HG02678 (cell line): ENCODE results near the gene DCUN1D2.
"Not testable (repeated sequence)": the region's sequence is repeated elsewhere in the genome, so short reads cannot be mapped to it uniquely, and the experiment has no call there.

Experiments used
- ATAC-seq: cut with Tn5 transposase; IDR thresholded peaks from one replicate; pipeline ENCODE4 v1.9.1; 2021; ENCODE audit warnings: mild to moderate bottlenecking, moderate library complexity; ENCODE audit not compliant: unreplicated experiment

DCUN1D2 gene

DNA sequence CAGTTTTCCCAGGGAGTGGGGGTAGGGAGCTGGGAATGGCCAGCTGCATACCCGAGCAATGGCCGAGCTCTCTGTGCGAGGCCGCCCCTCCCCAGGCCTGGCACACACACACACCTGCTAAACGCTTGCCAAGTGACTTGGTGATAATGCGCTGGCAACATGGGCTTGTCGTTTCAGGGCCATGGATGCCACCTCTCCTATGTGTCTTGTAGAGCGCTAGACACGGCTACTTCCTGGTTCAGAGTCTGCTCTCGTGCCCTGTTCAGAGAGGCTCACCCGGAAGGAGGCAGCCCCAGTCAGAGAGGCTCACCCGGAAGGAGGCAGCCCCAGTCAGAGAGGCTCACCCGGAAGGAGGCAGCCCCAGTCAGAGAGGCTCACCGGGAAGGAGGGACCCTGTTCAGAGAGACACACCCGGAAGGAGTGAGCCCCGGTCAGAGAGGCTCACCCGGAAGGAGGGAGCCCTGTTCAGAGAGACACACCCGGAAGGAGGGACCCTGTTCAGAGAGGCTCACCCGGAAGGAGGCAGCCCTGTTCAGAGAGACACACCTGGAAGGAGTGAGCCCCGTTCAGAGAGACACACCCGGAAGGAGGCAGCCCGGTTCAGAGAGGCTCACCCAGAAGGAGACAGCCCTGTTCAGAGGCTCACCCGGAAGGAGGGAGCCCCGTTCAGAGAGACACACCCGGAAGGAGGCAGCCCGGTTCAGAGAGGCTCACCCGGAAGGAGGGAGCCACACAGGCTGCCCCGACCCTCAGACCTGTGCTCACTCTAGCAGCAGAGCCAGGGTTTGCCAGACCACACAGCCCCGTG, 41.4 kb downstream of the DCUN1D2 start:
- no peak for ATAC-seq

DNA sequence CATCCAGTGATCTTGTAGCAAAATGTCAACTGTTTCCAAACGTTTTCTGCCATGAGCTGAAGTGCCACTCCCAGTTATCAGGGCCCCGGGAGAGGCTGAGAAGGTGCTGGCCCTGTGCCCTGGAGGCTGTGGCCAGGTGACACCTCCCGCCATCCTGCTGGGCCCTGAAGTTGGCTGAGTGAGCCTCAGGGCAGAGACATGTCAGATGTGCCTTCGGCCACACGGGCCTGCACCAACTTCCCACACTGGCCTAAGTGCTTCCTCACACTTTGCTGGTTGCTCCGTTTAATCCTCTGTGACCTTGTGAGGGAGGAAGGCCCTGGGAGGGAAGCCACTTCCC, 42.0 kb downstream of the DCUN1D2 start:
- no peak for ATAC-seq

DNA sequence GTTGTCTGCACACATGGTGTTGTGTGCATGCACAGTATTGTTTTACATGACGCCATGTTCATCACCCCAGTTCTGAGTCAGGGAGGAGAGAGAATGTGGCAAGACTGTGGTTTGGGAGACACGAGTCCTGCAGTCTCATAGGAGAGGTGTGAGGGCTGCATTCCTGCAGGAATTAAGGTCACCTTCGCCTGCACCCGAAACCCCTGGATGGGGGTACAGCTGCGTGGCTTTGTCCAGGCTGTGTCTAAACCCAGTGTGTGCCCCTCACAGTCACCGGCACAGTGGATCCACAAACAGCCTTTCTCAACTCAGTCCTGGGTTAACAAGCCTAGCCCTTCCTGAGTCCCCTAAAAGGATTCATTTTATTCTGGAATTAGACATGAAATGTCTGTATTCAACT, 42.9 kb downstream of the DCUN1D2 start:
- ATAC-seq, result no peak

DNA sequence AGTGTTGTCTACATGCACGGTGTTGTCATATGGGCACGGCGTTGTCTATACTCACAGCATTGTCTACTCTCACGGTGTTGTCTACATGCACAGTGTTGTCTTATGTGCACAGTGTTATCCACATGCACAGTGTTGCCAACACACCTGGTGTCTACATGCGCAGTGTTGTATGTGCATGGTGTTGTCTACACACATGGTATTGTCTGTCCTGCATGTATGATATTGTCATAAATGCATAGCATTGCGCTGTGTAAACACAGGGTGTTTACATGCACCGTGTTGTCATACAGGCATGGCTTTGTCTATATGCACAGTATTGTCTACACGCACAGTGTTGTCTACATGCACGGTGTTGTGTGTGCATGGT, 44.0 kb downstream of the DCUN1D2 start:
- no peak for ATAC-seq

DNA sequence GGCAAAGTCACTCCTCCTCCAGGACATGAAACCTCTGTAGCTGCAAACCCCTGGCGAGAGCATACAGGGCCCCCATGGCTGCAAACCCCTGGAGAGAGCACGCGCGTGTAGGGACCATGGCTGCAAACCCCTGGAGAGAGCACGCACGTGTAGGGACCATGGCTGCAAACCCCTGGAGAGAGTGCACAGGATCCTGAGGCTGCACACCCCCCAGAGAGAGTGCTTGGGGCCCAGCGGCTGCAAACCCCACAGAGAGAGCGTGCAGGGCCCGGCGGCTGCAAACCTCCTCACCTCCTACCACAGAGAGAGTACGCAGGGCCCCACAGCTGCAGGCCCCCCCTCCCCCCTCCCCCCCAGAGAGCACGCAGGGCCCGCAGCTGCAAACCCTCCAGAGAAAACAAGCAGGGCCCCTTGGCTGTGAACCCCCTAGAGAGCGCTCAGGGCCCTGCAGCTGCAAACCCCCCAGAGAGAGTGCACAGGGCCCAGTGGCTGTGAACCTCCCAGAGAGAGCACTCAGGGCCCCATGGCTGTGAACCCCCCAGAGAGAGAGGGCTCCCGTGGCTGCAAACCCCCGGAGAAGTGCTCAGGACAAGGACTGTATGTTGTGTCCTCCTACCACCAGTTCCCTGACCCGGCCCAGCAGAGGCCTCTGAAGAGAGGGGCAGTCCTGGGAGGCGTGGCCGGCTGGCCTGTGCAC, 44.6 kb downstream of the DCUN1D2 start:
- peak; percentile 88 for ATAC-seq

DNA sequence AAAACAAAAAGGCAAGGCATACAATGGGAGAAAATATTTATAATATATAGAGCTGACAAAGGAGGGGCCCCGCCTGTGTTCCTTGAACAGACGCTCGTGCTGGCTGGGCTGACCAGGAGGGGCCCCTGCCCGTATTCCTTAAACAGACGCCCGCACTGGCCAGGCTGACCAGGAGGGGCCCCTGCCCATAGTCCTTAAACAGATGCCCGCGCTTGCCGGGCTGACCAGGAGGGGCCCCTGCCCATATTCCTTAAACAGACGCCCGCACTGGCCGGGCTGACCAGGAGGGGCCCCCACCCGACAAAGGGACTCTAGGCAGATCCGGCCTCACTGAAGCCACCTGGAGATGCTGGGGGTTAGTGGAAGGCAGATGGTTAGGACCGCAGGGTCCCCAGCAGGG, 46.5 kb downstream of the DCUN1D2 start:
- no peak for ATAC-seq

DNA sequence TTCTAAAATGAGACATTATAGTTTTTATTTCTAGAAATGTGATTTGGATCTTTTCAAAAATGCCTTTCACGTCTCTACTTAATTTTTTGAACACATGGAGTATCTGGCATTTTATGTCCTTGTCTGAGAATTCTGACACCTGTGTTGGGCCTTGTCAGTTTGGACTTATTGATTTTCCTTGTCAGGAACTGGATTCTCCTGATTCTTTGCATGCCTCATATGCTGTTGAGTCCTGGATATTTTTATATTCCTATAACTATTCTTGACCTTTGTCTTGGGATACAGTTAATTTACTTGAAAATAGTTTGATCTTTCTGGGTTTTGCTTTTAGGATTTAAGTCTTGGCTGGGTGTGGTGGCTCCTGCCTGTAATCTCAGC, 47.5 kb downstream of the DCUN1D2 start:
- ATAC-seq, result no peak

DNA sequence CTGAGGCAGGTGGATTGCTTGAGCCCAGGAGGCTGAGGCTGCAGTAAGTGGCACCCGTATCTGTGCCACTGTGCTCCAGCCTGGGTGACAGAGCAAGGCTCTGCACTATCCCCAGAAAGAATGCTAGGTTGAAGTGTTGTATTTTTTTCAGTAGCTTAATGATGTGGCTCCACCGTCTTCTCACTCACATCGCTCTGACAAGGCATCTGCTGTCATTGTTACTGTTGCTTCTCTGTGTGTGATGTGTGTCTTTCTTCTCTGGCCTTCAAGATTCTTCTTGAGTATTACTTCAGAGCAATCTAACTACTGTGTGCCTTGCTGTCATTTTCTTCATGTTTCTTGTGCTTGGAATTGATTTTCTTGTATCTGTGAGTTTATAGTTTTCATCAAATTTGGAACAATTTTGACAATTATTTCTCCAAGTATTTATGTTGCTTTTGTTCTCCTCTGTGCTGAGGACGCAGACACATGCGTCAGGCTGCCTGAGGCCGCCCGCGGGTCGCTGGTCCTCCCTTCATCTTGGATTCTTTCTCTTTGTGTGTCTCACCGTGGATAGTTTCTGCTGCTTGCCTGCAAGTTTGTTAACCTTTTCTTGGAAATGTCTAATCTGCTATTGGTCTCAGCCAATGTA, 48.0 kb downstream of the DCUN1D2 start:
- ATAC-seq, result no peak

DNA sequence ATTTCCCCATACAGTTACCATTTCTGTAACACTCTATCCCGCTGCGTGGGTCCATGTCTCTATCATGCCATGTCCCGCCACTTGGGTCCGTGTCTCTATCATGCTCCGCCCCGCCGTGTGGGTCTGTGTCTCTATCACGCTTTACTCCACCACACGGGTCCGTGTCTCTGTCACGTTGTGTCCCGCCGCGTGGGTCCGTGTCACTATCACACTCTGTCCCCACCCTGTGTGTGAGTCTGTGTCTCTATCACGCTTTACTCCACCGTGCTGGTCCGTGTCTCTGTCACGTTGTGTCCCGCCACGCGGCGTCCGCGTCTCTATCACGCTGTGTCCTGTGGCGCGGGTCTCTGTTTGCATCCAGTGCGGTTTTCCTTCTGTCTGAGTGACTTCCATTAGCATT, 48.9 kb downstream of the DCUN1D2 start:
- ATAC-seq, result no peak

DNA sequence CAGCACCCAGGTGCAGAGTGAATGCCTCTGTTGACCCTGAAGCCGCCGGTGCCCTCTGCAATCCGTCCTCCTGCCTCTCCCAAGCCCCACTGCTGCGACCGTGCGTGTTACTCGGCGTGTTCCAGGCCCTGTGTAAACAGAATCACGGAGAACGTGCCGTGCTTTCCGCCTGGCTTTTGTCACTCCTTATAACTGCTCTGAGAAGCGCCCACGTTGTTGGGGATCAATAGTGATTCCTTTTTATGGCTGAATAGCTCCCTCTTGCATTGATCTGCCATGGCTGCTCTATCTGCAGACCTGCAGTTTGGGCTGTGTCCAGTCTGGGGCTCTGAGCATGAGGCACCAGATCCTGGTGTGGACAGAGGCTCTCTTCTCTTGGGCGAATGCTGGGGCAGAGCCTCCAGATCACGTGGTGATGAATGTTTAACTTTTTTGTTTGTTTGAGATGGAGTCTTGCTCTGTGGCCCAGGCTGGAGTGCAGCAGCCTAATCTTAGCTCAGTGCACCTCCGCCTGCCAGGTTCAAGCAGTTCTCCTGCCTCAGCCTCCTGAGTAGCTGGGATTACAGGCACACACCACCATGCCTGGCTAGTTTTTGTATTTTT, 53.0 kb downstream of the DCUN1D2 start:
- ATAC-seq, result no peak

DNA sequence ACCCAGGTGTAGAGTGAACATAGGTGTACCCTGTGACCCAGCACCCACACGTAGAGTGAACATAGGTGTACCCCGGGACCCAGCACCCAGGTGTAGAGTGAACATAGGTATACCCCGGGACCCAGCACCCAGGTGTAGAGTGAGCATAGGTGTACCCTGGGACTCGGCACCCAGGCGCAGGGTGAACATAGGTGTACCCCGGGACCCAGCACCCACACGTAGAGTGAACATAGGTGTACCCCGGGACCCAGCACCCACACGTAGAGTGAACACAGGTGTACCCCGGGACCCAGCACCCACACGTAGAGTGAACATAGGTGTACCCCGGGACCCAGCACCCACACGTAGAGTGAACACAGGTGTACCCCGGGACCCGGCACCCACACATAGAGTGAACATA, 53.6 kb downstream of the DCUN1D2 start:
- ATAC-seq, result not testable (repeated sequence)

DNA sequence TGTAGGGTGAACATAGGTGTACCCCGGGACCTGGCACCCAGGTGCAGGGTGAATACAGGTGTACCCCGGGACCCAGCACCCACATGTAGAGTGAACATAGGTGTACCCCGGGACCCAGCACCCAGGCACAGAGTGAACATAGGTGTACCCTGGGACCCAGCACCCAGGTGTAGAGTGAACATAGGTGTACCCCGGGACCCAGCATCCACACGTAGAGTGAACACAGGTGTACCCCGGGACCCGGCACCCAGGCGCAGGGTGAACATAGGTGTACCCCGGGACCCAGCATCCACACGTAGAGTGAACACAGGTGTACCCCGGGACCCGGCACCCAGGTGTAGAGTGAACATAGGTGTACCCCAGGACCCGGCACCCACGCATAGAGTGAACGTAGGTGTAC, 54.6 kb downstream of the DCUN1D2 start:
- not testable (repeated sequence) for ATAC-seq

DNA sequence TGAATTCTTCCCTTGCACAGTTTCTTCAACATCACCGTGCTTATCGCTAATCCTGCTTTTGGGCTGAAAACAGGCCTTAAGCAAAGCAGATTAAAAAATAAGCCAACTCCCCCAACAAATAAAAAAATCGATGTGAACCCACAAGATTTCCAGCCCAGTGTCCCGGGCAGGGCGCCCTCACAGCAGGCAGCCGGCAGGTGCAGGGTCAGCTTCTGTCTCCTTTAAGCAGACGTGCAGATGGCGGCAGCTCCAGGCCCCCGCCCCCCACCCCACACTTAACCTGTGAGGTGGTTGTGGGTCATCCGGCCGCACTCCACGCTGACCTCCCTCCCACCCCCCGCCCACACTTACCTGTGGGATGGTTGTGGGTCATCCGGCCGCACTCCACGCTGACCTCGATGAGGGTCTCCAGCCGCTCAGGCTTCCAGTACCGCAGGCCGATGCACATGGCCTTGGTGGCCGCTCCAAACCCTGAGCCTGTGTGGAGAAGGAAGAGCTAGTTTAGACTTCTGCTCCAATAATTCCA, 57.1 kb downstream of the DCUN1D2 start:
- ATAC-seq, result no peak

DNA sequence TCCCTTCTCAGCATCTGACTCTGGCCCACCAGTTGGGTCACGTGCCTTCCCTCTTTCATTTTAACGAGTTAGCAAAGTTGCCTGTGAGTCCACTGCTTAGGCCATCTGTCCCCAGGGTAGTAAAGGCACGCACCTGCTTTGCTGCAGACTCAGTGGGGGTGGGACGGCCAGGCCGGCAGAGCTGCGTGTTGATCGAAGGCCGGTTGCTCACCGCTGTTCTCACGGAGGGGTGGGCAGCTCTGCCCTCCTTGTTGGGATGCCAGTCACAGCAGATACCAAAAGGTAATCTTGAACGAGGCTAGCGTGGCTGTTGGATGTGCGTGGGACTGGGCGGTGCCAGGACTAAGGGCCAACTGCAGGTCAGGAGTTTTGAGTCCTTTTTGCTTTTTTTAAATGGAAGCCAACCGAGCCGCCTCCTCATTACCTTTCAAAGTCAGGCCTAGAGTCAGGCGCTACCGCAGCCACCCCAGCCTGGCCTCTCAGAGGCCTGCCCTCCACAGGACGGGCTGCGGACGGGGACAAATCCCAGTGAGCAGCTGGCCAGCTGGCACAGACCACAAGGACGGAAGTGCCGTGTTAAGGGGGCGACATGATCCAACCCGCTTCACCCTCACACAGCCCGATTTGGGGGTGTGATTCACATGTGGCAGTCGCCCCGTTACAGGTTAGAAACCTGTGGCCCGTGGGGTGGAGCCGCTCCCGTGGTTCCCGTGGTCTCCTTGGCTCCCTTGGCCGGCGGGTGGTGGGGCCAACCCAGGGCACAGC, 57.8 kb downstream of the DCUN1D2 start:
- no peak for ATAC-seq

DNA sequence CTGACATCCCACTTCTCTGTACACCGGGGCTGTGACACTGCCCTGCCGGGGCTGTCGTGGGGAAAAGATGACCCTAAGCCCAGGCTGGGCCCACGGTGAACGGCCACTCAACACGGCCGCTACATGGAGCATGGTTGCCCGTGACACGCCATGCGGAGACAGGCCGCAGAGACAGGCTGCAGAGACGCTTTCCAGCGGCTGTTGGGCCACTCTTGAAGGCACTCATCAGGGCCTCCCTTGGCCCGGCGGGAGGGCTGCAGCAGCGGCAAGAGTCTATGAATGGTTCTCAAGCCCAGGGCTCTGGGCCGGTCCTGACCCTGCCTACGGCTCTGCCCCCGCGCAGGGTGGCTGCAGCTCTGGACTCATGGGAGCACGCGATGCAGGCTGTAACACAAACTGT, 59.3 kb downstream of the DCUN1D2 start:
- ATAC-seq, result no peak

DNA sequence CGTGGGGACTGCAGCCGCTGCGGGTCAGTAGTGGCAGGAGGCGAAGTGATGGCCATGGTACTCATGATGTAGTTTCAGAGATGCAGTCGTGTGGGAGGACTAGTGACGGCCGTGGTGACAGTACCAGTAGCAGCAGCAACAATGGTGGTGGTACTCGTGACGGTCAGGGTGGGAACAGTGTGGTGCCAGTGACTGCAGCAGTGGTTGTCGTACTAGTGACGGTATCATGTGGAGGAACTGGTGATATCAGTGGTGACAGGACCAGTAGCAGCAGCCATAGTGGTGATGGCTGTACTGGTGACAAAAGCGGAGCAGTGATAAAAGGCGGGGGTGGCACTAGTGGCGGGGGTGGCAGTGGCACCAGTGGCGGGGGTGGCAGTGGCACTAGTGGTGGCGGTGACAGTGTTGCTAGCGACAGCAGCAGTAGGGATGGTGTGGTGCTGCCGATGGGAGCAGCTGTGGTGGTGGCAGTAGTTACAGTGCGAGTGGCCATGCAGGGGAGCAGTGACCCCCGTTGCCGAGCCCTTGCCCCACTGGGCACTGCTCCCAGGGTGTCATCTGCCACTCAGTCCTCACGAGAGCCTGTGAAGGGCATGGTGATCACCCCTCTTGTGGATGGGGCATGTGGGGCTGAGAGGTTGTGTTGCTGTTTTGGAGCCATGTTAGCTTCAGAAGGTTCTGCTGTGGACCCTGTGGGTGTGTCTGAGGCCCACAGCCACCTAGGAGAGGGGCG, 60.0 kb downstream of the DCUN1D2 start:
- ATAC-seq, result no peak

DNA sequence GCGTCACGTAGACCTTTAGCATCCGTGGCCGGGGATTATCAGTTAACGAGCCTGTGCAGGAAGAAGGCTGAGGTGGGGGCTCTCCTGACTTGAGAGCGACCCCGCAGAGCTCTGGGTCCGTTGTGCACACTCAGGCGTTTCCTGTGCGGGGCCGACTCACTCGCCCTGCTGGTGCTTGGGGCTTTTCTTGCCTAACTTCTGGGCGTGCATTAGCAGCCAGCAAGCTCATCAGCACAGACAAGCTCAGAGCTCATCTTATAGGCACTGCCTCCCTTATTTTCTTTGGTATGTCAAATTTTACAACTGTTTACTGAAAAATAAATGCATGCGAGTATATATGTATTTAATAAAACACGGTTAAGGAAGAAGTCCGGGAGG, 60.9 kb downstream of the DCUN1D2 start:
- no peak for ATAC-seq

DNA sequence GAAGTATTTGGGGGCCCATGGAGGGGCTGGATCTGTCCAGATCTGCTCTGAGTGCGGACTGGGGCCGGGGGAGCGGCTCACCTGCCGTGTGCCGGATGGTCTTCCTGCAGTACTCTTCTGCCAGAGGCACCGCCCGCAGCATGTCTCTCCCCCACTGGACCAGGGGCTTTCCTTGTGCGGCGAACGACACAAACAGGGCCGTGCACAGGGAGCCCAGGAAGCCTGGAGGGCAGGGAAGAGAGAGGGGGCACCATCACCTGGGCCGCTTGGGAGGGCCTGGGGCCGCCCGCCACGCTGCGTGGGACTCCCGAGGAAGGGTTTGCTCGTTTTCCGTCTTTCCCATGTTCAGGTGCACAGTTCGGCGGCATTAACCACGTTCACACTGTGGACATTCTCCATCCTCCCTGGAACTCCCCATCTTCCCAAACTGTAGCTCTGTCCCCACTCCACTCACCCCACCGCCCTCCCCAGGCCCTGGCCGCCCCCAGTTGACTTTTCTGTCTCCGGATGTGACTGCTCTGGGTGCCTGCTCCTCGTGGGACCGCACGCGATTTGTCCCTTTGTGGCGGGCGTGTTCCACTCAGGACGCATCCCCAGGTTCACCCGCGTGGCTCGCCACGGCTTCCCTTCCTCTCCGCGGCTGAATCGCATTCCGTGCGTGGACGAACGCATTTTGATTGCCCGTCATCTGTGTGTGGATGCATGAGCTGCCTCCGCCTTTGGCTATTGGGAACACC, 61.5 kb downstream of the DCUN1D2 start:
- no peak for ATAC-seq

DNA sequence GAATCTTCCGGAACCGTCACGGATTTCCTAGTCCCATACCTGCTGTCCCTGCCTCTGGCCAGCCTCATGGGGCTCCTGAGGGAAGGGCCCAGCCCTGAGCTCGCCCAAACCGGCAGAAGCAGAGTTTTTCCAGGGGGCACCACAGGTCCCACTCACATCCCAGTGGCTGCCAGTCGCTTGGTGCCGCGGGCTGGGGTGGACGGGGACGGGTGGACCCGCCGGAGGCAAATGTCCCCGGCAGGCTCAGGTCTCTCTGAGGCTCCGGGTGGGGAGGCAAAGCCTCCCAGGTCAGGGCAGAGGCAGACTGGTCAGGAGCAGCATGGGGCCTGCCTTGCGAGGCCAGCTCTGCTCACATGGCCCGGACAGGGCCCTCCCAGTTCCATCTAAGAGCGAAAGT, 62.0 kb downstream of the DCUN1D2 start:
- ATAC-seq, result no peak
